ENCODE results near the gene PRR5L. TPM values are rescaled to one million over a fixed set of nuclear protein-coding genes. Genes with fewer than 3 reads are reported as not detected.

Gene PRR5L
- polyA plus RNA-seq, 3 donors: 3.5 to 16.0 (median 7.4) TPM

DNA sequence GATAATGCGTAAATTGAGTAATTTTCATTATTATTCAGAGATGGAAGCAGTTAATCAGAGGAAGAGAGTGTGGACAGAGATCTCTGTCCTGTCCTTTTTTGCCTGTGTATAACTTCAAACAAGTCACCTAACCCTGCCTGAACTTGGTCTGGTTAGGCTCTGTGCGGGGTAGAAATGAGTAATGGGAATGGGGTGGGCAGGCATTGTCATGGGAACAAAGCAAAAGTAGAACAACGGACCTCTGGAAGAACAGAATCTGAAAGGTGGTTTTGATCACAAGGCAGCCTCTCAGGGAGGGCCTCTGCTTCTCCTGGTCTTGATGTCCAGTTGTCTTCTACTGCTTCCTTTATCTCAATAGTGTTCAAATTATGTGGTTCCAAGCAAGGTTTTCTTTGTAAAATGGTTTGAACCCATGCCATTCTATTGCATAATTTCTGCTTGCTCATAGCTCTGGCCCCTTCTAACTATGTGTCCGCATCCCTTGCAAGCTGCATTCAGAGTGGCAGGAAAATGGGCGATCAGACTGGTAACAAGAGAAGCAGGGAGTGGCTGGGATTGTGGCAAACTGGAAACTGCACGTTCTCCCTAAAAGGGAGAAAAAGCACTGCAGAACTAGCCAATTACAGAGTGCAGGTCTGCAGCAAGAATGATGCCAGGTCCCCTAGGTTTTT is 76.1 kb downstream of the PRR5L start:
- Histone ChIP-seq H3K9me3 (replicated peaks in 1 of 2; ENCODE audit: control insufficient read depth in 1 of 2, insufficient read depth in 1 of 2, low read length in 2 of 2) (no peaks in the 10 kb centered on the region), H3K4me2 (replicated peaks; ENCODE audit: extremely low read depth, low read length, poor library complexity, severe bottlenecking) (no peak overlapping the region), H3K9ac (ENCODE audit: insufficient read depth, low read length, poor library complexity, severe bottlenecking) (no peak overlapping the region), H3K4me3 (replicated peaks in 1 of 3; ENCODE audit: low read depth in 2 of 3, low read length in 3 of 3) (no peak overlapping the region), H3K27ac (ENCODE audit: low read depth in 1 of 2, low read length in 2 of 2) (no peak overlapping the region), H4K20me1 (ENCODE audit: insufficient read depth, low read length) (no peaks in the 10 kb centered on the region), H3K4me1 (ENCODE audit: control insufficient read depth in 1 of 2, insufficient read depth in 2 of 2, low read length in 2 of 2) (peaks cover 10 to 33% of the 10 kb centered on the region in 2 donors), H2AFZ (ENCODE audit: insufficient read depth, low read depth, low read length, poor library complexity, severe bottlenecking) (no peak overlapping the region), H3K36me3 (replicated peaks in 1 of 2; ENCODE audit: control insufficient read depth in 1 of 2, insufficient read depth in 2 of 2, low read length in 2 of 2) (no peaks in the 10 kb centered on the region), H3K27me3 (ENCODE audit: control insufficient read depth in 2 of 2, insufficient read depth in 2 of 2, low read length in 2 of 2) (peaks cover 8 to 29% of the 10 kb centered on the region in 2 donors), H3K79me2 (ENCODE audit: insufficient read depth, low read length) (no peaks in the 10 kb centered on the region)
- intact Hi-C loops (cut with micrococcal nuclease): loop anchor here in 1 of 2 donors (5.0 kb wide), 1 partner anchor 35 kb away; no protein-coding TSS in a partner anchor
- H3K4me1 Mint-ChIP-seq: peaks cover 31% of the 10 kb centered on the region
- H3K27ac Mint-ChIP-seq: no peak overlapping the region
- H3K4me3 Mint-ChIP-seq: peak overlapping the region in 1 of 2 donors; percentile 23
- TF ChIP-seq, protein P1, sequence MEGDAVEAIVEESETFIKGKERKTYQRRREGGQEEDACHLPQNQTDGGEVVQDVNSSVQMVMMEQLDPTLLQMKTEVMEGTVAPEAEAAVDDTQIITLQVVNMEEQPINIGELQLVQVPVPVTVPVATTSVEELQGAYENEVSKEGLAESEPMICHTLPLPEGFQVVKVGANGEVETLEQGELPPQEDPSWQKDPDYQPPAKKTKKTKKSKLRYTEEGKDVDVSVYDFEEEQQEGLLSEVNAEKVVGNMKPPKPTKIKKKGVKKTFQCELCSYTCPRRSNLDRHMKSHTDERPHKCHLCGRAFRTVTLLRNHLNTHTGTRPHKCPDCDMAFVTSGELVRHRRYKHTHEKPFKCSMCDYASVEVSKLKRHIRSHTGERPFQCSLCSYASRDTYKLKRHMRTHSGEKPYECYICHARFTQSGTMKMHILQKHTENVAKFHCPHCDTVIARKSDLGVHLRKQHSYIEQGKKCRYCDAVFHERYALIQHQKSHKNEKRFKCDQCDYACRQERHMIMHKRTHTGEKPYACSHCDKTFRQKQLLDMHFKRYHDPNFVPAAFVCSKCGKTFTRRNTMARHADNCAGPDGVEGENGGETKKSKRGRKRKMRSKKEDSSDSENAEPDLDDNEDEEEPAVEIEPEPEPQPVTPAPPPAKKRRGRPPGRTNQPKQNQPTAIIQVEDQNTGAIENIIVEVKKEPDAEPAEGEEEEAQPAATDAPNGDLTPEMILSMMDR (IDR thresholded peaks at IDR 0.05): no peak
- 43% methylated on average over 5 of the region's 6 CpGs for WGBS (ENCODE audit: insufficient coverage)
- H3K27me3 Mint-ChIP-seq (ENCODE audit: low read depth in 3 of 3): peaks cover 30 to 39% (median 36%) of the 10 kb centered on the region in 3 donors
- peaks cover 0 to 8% (median 5%) of the 10 kb centered on the region in 7 donors for H3K9me3 Mint-ChIP-seq
- no peak for DNase-seq
- no peaks in the 10 kb centered on the region for H3K36me3 Mint-ChIP-seq

DNA sequence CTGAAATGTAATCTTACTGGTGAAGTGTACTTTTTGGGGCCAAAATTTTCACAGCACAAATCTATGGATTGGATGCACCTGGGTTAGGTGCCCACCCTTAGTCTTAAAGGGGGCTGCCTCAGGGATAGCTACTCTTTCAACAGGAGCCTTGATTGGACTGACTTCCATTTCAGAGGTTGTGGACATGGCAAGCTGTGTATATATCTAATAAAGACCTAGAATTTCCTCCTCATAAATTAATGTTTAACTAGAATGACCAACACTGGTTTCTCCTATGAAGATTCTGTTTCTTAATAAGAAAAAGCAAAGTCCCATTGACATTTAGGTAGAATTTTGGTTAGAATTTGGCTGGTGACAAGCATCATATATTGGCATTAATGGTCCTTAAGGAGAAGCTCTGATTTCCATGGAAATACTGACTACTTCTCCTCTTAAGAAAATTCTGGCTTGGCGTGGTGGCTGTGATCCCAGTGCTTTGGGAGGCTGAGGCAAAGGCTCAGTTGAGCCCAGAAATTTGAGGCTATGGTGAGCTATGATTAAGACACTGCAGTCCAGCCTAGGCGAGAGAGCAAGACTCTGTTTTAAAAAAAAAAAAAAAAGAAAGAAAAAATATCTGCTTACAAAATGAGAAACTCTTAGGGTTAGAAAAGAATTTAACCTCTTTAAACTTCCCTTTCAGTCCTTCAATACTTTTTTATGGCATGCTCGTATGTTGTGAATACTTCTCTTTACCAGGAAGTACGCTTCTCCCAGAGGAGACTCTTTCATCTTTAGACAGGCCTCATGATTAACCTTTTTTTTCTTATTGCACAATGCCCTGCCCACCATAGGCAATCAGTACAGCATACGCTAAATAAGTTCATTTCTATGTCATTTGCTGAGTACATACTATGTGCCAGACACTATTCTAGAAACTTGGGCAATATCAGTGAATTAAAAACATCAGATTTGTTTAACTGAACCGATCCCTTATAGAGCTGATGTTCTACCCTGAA is 77.2 kb downstream of the PRR5L start:
- H3K4me1 Mint-ChIP-seq: peaks cover 36% of the 10 kb centered on the region
- peak overlapping the region in 1 of 7 donors; percentile 54 for H3K27ac Mint-ChIP-seq
- Histone ChIP-seq H3K9me3 (replicated peaks in 1 of 2; ENCODE audit: control insufficient read depth in 1 of 2, insufficient read depth in 1 of 2, low read length in 2 of 2) (no peaks in the 10 kb centered on the region), H2AFZ (ENCODE audit: insufficient read depth, low read depth, low read length, poor library complexity, severe bottlenecking) (no peak overlapping the region), H3K4me3 (replicated peaks in 1 of 3; ENCODE audit: low read depth in 2 of 3, low read length in 3 of 3) (no peak overlapping the region), H3K36me3 (replicated peaks in 1 of 2; ENCODE audit: control insufficient read depth in 1 of 2, insufficient read depth in 2 of 2, low read length in 2 of 2) (no peaks in the 10 kb centered on the region), H3K27ac (ENCODE audit: low read depth in 1 of 2, low read length in 2 of 2) (no peak overlapping the region), H4K20me1 (ENCODE audit: insufficient read depth, low read length) (no peaks in the 10 kb centered on the region), H3K27me3 (ENCODE audit: control insufficient read depth in 2 of 2, insufficient read depth in 2 of 2, low read length in 2 of 2) (peaks cover 8 to 38% of the 10 kb centered on the region in 2 donors), H3K79me2 (ENCODE audit: insufficient read depth, low read length) (no peaks in the 10 kb centered on the region), H3K9ac (ENCODE audit: insufficient read depth, low read length, poor library complexity, severe bottlenecking) (no peak overlapping the region), H3K4me2 (replicated peaks; ENCODE audit: extremely low read depth, low read length, poor library complexity, severe bottlenecking) (no peak overlapping the region), H3K4me1 (ENCODE audit: control insufficient read depth in 1 of 2, insufficient read depth in 2 of 2, low read length in 2 of 2) (peaks cover 21 to 43% of the 10 kb centered on the region in 2 donors)
- no peak for DNase-seq
- H3K9me3 Mint-ChIP-seq: peaks cover 0 to 8% (median 5%) of the 10 kb centered on the region in 7 donors
- TF ChIP-seq, protein P1 (IDR thresholded peaks at IDR 0.05): no peak
- H3K27me3 Mint-ChIP-seq (ENCODE audit: low read depth in 3 of 3): peaks cover 39 to 50% (median 41%) of the 10 kb centered on the region in 3 donors
- peak overlapping the region in 1 of 2 donors; percentile 2 for H3K4me3 Mint-ChIP-seq
- no peaks in the 10 kb centered on the region for H3K36me3 Mint-ChIP-seq
- intact Hi-C loops (cut with micrococcal nuclease): loop anchor here in 1 of 2 donors (5.0 kb wide), 1 partner anchor 34 kb away; no protein-coding TSS in a partner anchor
- WGBS (ENCODE audit: insufficient coverage): 0% methylated on average over 1 of the region's 6 CpGs

Data from CD14-positive monocyte (primary cell).